ENCODE results near the gene IFNAR2. TPM values are rescaled to one million over a fixed set of nuclear protein-coding genes. Genes with fewer than 3 reads are reported as not detected.

The IFNAR2 gene
- total and polyA plus RNA-seq, 2 experiments from 2014 or later = 16.8 to 18.2 TPM

GRCh38 chr21:33189824-33190223, 39.9 kb upstream of the IFNAR2 start (continued):
- TF ChIP-seq CTCF (conservative IDR thresholded peaks at IDR 0.05; ENCODE audit: low read depth in 2 of 2) = no peak

- no peaks in the 10 kb centered on the region for H3F3A ChIP-seq (replicated peaks; ENCODE audit: low read depth)
- H3K9me2 ChIP-seq (ENCODE audit: insufficient read depth) = no peaks in the 10 kb centered on the region
- H3K27me3 ChIP-seq (ENCODE audit: insufficient read depth) = no peaks in the 10 kb centered on the region
- no peak overlapping the region for H3K27ac ChIP-seq (ENCODE audit: low read depth)
- H4K20me1 ChIP-seq (replicated peaks; ENCODE audit: insufficient read depth) = no peaks in the 10 kb centered on the region
- no peak for TF ChIP-seq REST (IDR thresholded peaks at IDR 0.05; ENCODE audit: unreplicated experiment)
- no peak for TF ChIP-seq EZH2phosphoT487 (IDR thresholded peaks at IDR 0.05; ENCODE audit: unreplicated experiment)
- TF ChIP-seq NANOG (IDR thresholded peaks at IDR 0.05; ENCODE audit: borderline replicate concordance) = no peak
- TF ChIP-seq POLR2AphosphoS5 (IDR thresholded peaks at IDR 0.05; ENCODE audit: low read depth) = no peak
- no peak for TF ChIP-seq CREB1 (CRISPR knock-in tag; IDR thresholded peaks at IDR 0.05; ENCODE audit: low read depth)
- peak; percentile 76 to 83 for TF ChIP-seq CTCF (conservative IDR thresholded peaks at IDR 0.05; ENCODE audit: low read depth in 2 of 2)
- TF ChIP-seq ZNF114 (CRISPR knock-in tag; IDR thresholded peaks at IDR 0.05) = no peak
- Mint-ChIP-seq H3K36me3 (ENCODE audit: low read depth) (no peaks in the 10 kb centered on the region), H3K4me3 (peak overlapping the region; percentile 54; the same call in 1 of the 3 replicates), H3K4me1 (peaks cover 15% of the 10 kb centered on the region), H3K27ac (peak overlapping the region; percentile 36; the same call in 1 of the 2 replicates), H3K27me3 (ENCODE audit: insufficient read depth, low read depth, poor library complexity) (peaks cover 8% of the 10 kb centered on the region), H3K9me3 (no peaks in the 10 kb centered on the region)
- H2AFZ ChIP-seq = no peak overlapping the region
- no peaks in the 10 kb centered on the region for H3K79me2 ChIP-seq (replicated peaks; ENCODE audit: insufficient read depth)
- ATAC-seq (peak; percentile 96), DNase-seq (ENCODE audit: low spot score) (peak; percentile 96)
- H3K4me3 ChIP-seq = 0 out of 2 replicates have a peak overlapping the region, but pooled peaks have one; percentile 9
- H3K4me1 ChIP-seq (ENCODE audit: insufficient read depth) = peaks cover 9% of the 10 kb centered on the region; the same call in 1 of the 2 replicates
- no peak overlapping the region; the same call in 1 of the 2 replicates for H3K4me2 ChIP-seq
- H3K36me3 ChIP-seq (ENCODE audit: insufficient read depth) = no peaks in the 10 kb centered on the region
These were observed 32.8 kb upstream of the IFNAR2 start for GRCh38 chr21:33196941-33197374.
